HEK293 (cell line): ENCODE measurements around the gene NCAN.

Experiments
- GLI2 ChIP-seq: fragments of 450-650 bp; formaldehyde crosslinking; IDR thresholded peaks from 2 replicates; pipeline ENCODE4; 2017; ENCODE audit warnings: missing biosample characterization, missing genetic modification characterization, low read depth, borderline replicate concordance
- GLIS1 ChIP-seq: fragments of 450-650 bp; formaldehyde crosslinking; IDR thresholded peaks from 2 replicates; pipeline ENCODE4 v1.5.1; 2016; ENCODE audit warnings: missing biosample characterization, missing genetic modification characterization
- HOXA7 ChIP-seq: sonication (generic); formaldehyde crosslinking; IDR thresholded peaks from 2 replicates; pipeline ENCODE4 v1.8.1; 2022; ENCODE audit warnings: missing genetic modification reagents, borderline replicate concordance
- HOXC10 ChIP-seq: sonication (generic); formaldehyde crosslinking; IDR thresholded peaks from 2 replicates; pipeline ENCODE4 v1.8.1; 2023; ENCODE audit warnings: mild to moderate bottlenecking, missing genetic modification reagents
- HOXD13 ChIP-seq: sonication (generic); formaldehyde crosslinking; IDR thresholded peaks from 2 replicates; pipeline ENCODE4 v1.8.0; 2022; ENCODE audit warnings: missing genetic modification reagents, borderline replicate concordance
- MYNN ChIP-seq: fragments of 450-650 bp; formaldehyde crosslinking; IDR thresholded peaks from 2 replicates; pipeline ENCODE4 v1.5.1; 2016; ENCODE audit warnings: missing biosample characterization, missing genetic modification characterization, borderline replicate concordance
- SCRT1 ChIP-seq: fragments of 450-650 bp; formaldehyde crosslinking; IDR thresholded peaks from 2 replicates; pipeline ENCODE4 v1.5.1; 2016; ENCODE audit warnings: missing biosample characterization, missing genetic modification characterization, borderline replicate concordance
- ZBTB7A ChIP-seq: fragments of 450-650 bp; formaldehyde crosslinking; IDR thresholded peaks from 2 replicates; pipeline ENCODE4 v1.5.1; 2016; ENCODE audit warnings: low read depth, missing biosample characterization, missing genetic modification characterization
- ZIC2 ChIP-seq: fragments of 450-650 bp; formaldehyde crosslinking; IDR thresholded peaks from 2 replicates; pipeline ENCODE4 v1.5.1; 2016; ENCODE audit warnings: missing biosample characterization, missing genetic modification characterization
- ZNF132 ChIP-seq: fragments of 450-650 bp; formaldehyde crosslinking; IDR thresholded peaks from 2 replicates; pipeline ENCODE4 v1.5.1; 2017; ENCODE audit warnings: missing biosample characterization, missing genetic modification characterization, borderline replicate concordance
- ZNF157 ChIP-seq: fragments of 450-650 bp; formaldehyde crosslinking; IDR thresholded peaks from 2 replicates; pipeline ENCODE4 v1.5.1; 2016; ENCODE audit warnings: missing biosample characterization, missing genetic modification characterization
- ZNF16 ChIP-seq: fragments of 450-650 bp; formaldehyde crosslinking; IDR thresholded peaks from 2 replicates; pipeline ENCODE4 v1.5.1; 2016; ENCODE audit warnings: low read depth, missing biosample characterization, missing genetic modification characterization
- ZNF169 ChIP-seq: fragments of 450-650 bp; formaldehyde crosslinking; IDR thresholded peaks from 2 replicates; pipeline ENCODE4 v1.5.1; 2016; ENCODE audit warnings: missing biosample characterization, missing genetic modification characterization
- ZNF19 ChIP-seq: fragments of 450-650 bp; formaldehyde crosslinking; IDR thresholded peaks from 2 replicates; pipeline ENCODE4; 2016; ENCODE audit warnings: missing biosample characterization, missing genetic modification characterization, low read depth
- ZNF214 ChIP-seq: fragments of 450-650 bp; formaldehyde crosslinking; IDR thresholded peaks from 2 replicates; pipeline ENCODE4 v1.5.1; 2017; ENCODE audit warnings: missing biosample characterization, mild to moderate bottlenecking, missing genetic modification characterization, borderline replicate concordance
- ZNF239 ChIP-seq: fragments of 450-650 bp; formaldehyde crosslinking; IDR thresholded peaks from 2 replicates; pipeline ENCODE4 v1.5.1; 2016; ENCODE audit warnings: missing biosample characterization, missing genetic modification characterization
- ZNF302 ChIP-seq: fragments of 450-650 bp; formaldehyde crosslinking; IDR thresholded peaks from 2 replicates; pipeline ENCODE4 v1.5.1; 2016; ENCODE audit warnings: missing biosample characterization, missing genetic modification characterization, low read depth
- ZNF324 ChIP-seq: fragments of 450-650 bp; formaldehyde crosslinking; IDR thresholded peaks from 2 replicates; pipeline ENCODE4 v1.5.1; 2016; ENCODE audit warnings: missing biosample characterization, missing genetic modification characterization
- ZNF335 ChIP-seq: fragments of 450-650 bp; formaldehyde crosslinking; conservative IDR thresholded peaks from 2 replicates; pipeline ENCODE4 v1.5.1; 2016; ENCODE audit warnings: missing biosample characterization, missing genetic modification characterization
- ZNF37A ChIP-seq: fragments of 450-650 bp; IDR thresholded peaks from 2 replicates; pipeline ENCODE4 v1.5.1; 2018; ENCODE audit warnings: missing biosample characterization, missing genetic modification characterization
- ZNF404 ChIP-seq: fragments of 450-650 bp; formaldehyde crosslinking; IDR thresholded peaks from 2 replicates; pipeline ENCODE4 v1.5.1; 2017; ENCODE audit warnings: missing biosample characterization, missing genetic modification characterization
- ZNF501 ChIP-seq: fragments of 450-650 bp; formaldehyde crosslinking; IDR thresholded peaks from 2 replicates; pipeline ENCODE4 v1.5.1; 2016; ENCODE audit warnings: missing biosample characterization, missing genetic modification characterization
- ZNF530 ChIP-seq: fragments of 450-650 bp; formaldehyde crosslinking; IDR thresholded peaks from 2 replicates; pipeline ENCODE4 v1.5.1; 2016; ENCODE audit warnings: low read depth, missing biosample characterization, missing genetic modification characterization
- ZNF658 ChIP-seq: fragments of 450-650 bp; formaldehyde crosslinking; IDR thresholded peaks from 2 replicates; pipeline ENCODE4; 2016; ENCODE audit warnings: missing biosample characterization, missing genetic modification characterization
- ZNF677 ChIP-seq: fragments of 450-650 bp; IDR thresholded peaks from 2 replicates; pipeline ENCODE4 v1.5.0; 2018; ENCODE audit warnings: missing biosample characterization, mild to moderate bottlenecking, missing genetic modification characterization, moderate library complexity
- ZNF701 ChIP-seq: fragments of 450-650 bp; formaldehyde crosslinking; IDR thresholded peaks from 2 replicates; pipeline ENCODE4 v1.5.1; 2016; ENCODE audit warnings: missing biosample characterization, missing genetic modification characterization
- ZXDB ChIP-seq: fragments of 450-650 bp; formaldehyde crosslinking; IDR thresholded peaks from 2 replicates; pipeline ENCODE4 v1.5.1; 2016; ENCODE audit warnings: missing biosample characterization, missing genetic modification characterization
- TF ChIP-seq, protein P1 (sequence below): fragments of 450-650 bp; formaldehyde crosslinking; IDR thresholded peaks from 2 replicates; pipeline ENCODE4 v1.5.1; 2016; ENCODE audit warnings: missing biosample characterization, missing genetic modification characterization
- TF ChIP-seq, protein P2 (sequence below): fragments of 450-650 bp; formaldehyde crosslinking; conservative IDR thresholded peaks from 2 replicates; pipeline ENCODE4 v1.5.1; 2016; ENCODE audit warnings: low read depth, missing biosample characterization, missing genetic modification characterization
- TF ChIP-seq, protein P3 (sequence below): fragments of 450-650 bp; formaldehyde crosslinking; IDR thresholded peaks from 2 replicates; pipeline ENCODE4 v1.5.1; 2016; ENCODE audit warnings: missing biosample characterization, missing genetic modification characterization
- TF ChIP-seq, protein P4 (sequence below): fragments of 450-650 bp; formaldehyde crosslinking; IDR thresholded peaks from 2 replicates; pipeline ENCODE4 v1.5.1; 2017; ENCODE audit warnings: missing biosample characterization, missing genetic modification characterization

Gene NCAN

DNA sequence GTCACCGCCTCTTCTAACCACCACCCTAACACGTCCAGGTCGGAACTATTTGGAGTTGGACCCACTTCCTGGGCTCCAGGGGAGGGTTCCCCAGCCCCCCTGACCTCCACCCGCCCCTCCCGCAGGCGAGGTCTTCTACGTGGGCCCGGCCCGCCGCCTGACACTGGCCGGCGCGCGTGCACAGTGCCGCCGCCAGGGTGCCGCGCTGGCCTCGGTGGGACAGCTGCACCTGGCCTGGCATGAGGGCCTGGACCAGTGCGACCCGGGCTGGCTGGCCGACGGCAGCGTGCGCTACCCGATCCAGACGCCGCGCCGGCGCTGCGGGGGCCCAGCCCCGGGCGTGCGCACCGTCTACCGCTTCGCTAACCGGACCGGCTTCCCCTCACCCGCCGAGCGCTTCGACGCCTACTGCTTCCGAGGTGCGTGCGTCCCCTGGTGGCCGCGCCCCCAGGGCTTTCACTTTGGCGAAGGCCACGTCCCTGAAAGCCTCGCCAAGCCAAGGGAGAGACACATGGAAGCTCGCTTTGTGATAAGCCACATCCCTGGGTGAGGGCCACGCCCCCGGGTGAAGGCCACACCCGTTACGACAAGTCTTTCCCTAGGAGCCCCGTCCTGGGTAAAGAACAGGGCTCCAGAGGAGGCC is 13.2 kb downstream of the NCAN start (continued):
- TF ChIP-seq, protein P1, sequence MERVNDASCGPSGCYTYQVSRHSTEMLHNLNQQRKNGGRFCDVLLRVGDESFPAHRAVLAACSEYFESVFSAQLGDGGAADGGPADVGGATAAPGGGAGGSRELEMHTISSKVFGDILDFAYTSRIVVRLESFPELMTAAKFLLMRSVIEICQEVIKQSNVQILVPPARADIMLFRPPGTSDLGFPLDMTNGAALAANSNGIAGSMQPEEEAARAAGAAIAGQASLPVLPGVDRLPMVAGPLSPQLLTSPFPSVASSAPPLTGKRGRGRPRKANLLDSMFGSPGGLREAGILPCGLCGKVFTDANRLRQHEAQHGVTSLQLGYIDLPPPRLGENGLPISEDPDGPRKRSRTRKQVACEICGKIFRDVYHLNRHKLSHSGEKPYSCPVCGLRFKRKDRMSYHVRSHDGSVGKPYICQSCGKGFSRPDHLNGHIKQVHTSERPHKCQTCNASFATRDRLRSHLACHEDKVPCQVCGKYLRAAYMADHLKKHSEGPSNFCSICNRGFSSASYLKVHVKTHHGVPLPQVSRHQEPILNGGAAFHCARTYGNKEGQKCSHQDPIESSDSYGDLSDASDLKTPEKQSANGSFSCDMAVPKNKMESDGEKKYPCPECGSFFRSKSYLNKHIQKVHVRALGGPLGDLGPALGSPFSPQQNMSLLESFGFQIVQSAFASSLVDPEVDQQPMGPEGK (tag by site-specific recombination) = 0 out of 2 replicates have a peak, but pooled peaks have one; percentile 47
- no peak for TF ChIP-seq ZNF501 (tag by site-specific recombination)
- no peak for TF ChIP-seq HOXA7 (CRISPR knock-in tag)
- TF ChIP-seq ZBTB7A = no peak
- TF ChIP-seq, protein P2, sequence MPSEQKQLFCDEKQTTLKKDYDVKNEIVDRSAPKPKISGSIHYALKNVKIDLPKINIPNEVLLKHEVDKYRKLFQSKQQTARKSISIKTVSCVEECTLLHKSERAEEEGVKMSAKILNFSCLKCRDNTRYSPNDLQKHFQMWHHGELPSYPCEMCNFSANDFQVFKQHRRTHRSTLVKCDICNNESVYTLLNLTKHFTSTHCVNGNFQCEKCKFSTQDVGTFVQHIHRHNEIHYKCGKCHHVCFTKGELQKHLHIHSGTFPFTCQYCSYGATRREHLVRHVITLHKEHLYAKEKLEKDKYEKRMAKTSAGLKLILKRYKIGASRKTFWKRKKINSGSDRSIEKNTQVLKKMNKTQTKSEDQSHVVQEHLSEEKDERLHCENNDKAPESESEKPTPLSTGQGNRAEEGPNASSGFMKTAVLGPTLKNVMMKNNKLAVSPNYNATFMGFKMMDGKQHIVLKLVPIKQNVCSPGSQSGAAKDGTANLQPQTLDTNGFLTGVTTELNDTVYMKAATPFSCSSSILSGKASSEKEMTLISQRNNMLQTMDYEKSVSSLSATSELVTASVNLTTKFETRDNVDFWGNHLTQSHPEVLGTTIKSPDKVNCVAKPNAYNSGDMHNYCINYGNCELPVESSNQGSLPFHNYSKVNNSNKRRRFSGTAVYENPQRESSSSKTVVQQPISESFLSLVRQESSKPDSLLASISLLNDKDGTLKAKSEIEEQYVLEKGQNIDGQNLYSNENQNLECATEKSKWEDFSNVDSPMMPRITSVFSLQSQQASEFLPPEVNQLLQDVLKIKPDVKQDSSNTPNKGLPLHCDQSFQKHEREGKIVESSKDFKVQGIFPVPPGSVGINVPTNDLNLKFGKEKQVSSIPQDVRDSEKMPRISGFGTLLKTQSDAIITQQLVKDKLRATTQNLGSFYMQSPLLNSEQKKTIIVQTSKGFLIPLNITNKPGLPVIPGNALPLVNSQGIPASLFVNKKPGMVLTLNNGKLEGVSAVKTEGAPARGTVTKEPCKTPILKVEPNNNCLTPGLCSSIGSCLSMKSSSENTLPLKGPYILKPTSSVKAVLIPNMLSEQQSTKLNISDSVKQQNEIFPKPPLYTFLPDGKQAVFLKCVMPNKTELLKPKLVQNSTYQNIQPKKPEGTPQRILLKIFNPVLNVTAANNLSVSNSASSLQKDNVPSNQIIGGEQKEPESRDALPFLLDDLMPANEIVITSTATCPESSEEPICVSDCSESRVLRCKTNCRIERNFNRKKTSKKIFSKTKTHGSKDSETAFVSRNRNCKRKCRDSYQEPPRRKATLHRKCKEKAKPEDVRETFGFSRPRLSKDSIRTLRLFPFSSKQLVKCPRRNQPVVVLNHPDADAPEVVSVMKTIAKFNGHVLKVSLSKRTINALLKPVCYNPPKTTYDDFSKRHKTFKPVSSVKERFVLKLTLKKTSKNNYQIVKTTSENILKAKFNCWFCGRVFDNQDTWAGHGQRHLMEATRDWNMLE (tag by site-specific recombination) = no peak
- no peak for TF ChIP-seq ZNF404
- TF ChIP-seq ZNF677 (tag by site-specific recombination) = no peak
- TF ChIP-seq GLIS1 (tag by site-specific recombination) = peak; percentile 73
- TF ChIP-seq HOXC10 (CRISPR knock-in tag) = no peak
- TF ChIP-seq ZIC2 (tag by site-specific recombination) = peak; percentile 70
- no peak for TF ChIP-seq HOXD13
- no peak for TF ChIP-seq ZNF701 (tag by site-specific recombination)
- no peak for TF ChIP-seq ZNF132
- TF ChIP-seq, protein P3, sequence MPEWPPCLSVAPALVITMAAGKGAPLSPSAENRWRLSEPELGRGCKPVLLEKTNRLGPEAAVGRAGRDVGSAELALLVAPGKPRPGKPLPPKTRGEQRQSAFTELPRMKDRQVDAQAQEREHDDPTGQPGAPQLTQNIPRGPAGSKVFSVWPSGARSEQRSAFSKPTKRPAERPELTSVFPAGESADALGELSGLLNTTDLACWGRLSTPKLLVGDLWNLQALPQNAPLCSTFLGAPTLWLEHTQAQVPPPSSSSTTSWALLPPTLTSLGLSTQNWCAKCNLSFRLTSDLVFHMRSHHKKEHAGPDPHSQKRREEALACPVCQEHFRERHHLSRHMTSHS (tag by site-specific recombination) = no peak
- TF ChIP-seq MYNN (tag by site-specific recombination) = no peak
- TF ChIP-seq ZNF37A = no peak
- TF ChIP-seq ZXDB (tag by site-specific recombination) = no peak
- TF ChIP-seq ZNF658 (tag by site-specific recombination) = no peak
- TF ChIP-seq ZNF530 (tag by site-specific recombination) = no peak
- TF ChIP-seq GLI2 (tag by site-specific recombination) = no peak
- no peak for TF ChIP-seq ZNF169 (tag by site-specific recombination)
- no peak for TF ChIP-seq ZNF239 (tag by site-specific recombination)
- TF ChIP-seq ZNF157 (tag by site-specific recombination) = no peak
- TF ChIP-seq ZNF302 = no peak
- TF ChIP-seq ZNF16 (tag by site-specific recombination) = no peak
- no peak for TF ChIP-seq SCRT1 (tag by site-specific recombination)
- TF ChIP-seq ZNF324 (tag by site-specific recombination) = no peak
- no peak for TF ChIP-seq ZNF214 (tag by site-specific recombination)
- no peak for TF ChIP-seq ZNF19
- no peak for TF ChIP-seq ZNF335 (tag by site-specific recombination)
- TF ChIP-seq, protein P4, sequence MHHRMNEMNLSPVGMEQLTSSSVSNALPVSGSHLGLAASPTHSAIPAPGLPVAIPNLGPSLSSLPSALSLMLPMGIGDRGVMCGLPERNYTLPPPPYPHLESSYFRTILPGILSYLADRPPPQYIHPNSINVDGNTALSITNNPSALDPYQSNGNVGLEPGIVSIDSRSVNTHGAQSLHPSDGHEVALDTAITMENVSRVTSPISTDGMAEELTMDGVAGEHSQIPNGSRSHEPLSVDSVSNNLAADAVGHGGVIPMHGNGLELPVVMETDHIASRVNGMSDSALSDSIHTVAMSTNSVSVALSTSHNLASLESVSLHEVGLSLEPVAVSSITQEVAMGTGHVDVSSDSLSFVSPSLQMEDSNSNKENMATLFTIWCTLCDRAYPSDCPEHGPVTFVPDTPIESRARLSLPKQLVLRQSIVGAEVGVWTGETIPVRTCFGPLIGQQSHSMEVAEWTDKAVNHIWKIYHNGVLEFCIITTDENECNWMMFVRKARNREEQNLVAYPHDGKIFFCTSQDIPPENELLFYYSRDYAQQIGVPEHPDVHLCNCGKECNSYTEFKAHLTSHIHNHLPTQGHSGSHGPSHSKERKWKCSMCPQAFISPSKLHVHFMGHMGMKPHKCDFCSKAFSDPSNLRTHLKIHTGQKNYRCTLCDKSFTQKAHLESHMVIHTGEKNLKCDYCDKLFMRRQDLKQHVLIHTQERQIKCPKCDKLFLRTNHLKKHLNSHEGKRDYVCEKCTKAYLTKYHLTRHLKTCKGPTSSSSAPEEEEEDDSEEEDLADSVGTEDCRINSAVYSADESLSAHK = no peak
